ENCODE results near the gene TLX2. TPM values are rescaled to one million over a fixed set of nuclear protein-coding genes. Genes with fewer than 3 reads are reported as not detected.

The TLX2 gene
- total and polyA plus RNA-seq, 2 experiments from 2014 or later: 0.16 to 0.21 TPM

GRCh38 chr2:74486141-74486540 lies 28.1 kb upstream of the TLX2 start (continued):
- TF ChIP-seq ETS1 (IDR thresholded peaks at IDR 0.05) (no peak), STAT1 (IDR thresholded peaks at IDR 0.05; ENCODE audit: unreplicated experiment) (no peak)

GRCh38 chr2:74488643-74489481 lies 25.4 kb upstream of the TLX2 start:
- H3K4me3 Mint-ChIP-seq: no peak overlapping the region
- Histone ChIP-seq H3K4me3 (no peak overlapping the region), H3K27ac (ENCODE audit: low read depth) (no peak overlapping the region), H3F3A (replicated peaks; ENCODE audit: low read depth) (no peaks in the 10 kb centered on the region), H4K20me1 (replicated peaks; ENCODE audit: insufficient read depth) (no peaks in the 10 kb centered on the region), H3K9me2 (ENCODE audit: insufficient read depth) (no peaks in the 10 kb centered on the region), H3K4me1 (ENCODE audit: insufficient read depth) (no peaks in the 10 kb centered on the region), H3K79me2 (replicated peaks; ENCODE audit: insufficient read depth) (peaks cover 5% of the 10 kb centered on the region), H3K4me2 (no peak overlapping the region), H3K27me3 (ENCODE audit: insufficient read depth) (no peaks in the 10 kb centered on the region), H3K36me3 (ENCODE audit: insufficient read depth) (peaks cover 5% of the 10 kb centered on the region; the same call in 1 of the 2 replicates), H2AFZ (no peak overlapping the region)
- H3K36me3 Mint-ChIP-seq (ENCODE audit: low read depth): peaks cover 50% of the 10 kb centered on the region
- ATAC-seq (no peak), DNase-seq (ENCODE audit: low spot score) (no peak)
- H3K27ac Mint-ChIP-seq: no peak overlapping the region
- H3K27me3 Mint-ChIP-seq (ENCODE audit: insufficient read depth, low read depth, poor library complexity): peaks cover 6% of the 10 kb centered on the region
- H3K9me3 Mint-ChIP-seq: no peaks in the 10 kb centered on the region; the same call in 2 of the 3 replicates
- no peaks in the 10 kb centered on the region; the same call in 2 of the 3 replicates for H3K4me1 Mint-ChIP-seq
- TF ChIP-seq ZNF462 (CRISPR knock-in tag; IDR thresholded peaks at IDR 0.05) (no peak), JUNB (IDR thresholded peaks at IDR 0.05; ENCODE audit: unreplicated experiment) (no peak), ZNF331 (CRISPR knock-in tag; IDR thresholded peaks at IDR 0.05; ENCODE audit: low read depth) (no peak), EZH2 (IDR thresholded peaks at IDR 0.05; ENCODE audit: low read depth, unreplicated experiment) (no peak), ZNF114 (CRISPR knock-in tag; IDR thresholded peaks at IDR 0.05) (no peak), ETS1 (IDR thresholded peaks at IDR 0.05) (no peak), NANOG (IDR thresholded peaks at IDR 0.05; ENCODE audit: borderline replicate concordance) (no peak), CTCF (conservative IDR thresholded peaks at IDR 0.05; ENCODE audit: low read depth in 2 of 2) (no peak), STAT1 (IDR thresholded peaks at IDR 0.05; ENCODE audit: unreplicated experiment) (no peak)
